ENCODE measurements around the gene EHD3.

The EHD3 gene

DNA sequence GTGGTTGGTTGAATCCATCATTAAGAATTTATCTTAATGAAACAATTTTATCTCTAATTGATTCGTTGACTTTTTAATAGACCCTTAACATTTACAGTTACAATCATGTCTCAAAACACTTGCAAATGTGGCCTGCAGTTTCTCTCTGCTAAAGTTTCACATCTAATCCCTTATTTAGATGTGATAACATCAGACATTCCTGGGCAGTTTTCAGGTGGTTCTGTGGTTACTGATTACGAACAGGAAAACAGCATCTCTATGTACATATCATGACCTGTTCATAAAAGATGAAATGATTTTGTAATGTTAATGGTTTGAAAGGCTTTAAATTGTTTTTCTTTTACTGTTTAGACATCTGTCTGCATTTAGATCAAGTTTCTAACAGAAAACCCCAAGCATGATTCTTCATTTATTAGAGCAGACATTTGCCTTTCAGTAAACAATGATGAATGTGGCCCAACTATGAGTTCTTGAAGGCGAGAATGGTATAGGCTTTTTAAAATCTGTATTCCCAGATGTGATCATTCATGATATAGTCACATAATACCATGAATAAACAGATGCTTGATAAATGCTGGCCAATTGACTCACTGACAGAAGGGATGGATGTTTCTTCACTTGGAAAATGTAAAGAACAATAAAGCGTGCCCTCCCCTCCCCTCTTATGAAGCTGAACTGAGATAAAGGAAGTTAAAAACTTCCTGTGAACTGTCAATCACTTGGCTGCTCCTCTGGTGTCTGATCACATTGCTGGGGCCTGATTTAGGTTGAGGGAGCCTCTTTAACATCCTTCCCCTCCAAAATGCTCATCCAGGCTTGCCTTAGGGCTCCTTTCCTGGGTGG lies 20.1 kb upstream of the EHD3 start:
- no peak for DNase-seq

DNA sequence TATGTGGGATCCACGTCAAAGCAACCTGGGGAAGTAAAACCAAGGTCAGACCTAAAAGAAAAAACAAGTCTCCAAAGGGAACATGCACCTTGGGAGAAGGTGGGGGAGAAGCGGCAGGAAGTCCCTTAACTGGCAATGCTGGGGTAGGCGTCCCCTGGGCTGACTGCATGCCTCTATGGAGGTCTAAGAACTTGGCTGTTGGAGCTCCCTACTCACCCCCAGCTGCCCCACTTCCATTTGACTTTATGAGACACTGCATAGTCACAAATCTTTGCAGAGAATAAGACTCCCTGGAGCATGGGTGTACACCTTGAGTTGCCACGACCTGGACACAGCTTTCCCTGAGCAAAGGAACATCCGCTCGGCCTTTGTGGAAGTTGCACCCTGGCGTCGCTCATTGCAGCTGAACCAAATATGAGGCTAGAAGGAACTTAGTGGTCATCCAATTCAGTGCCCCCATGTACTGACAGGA lies 19.5 kb upstream of the EHD3 start:
- no peak for DNase-seq

DNA sequence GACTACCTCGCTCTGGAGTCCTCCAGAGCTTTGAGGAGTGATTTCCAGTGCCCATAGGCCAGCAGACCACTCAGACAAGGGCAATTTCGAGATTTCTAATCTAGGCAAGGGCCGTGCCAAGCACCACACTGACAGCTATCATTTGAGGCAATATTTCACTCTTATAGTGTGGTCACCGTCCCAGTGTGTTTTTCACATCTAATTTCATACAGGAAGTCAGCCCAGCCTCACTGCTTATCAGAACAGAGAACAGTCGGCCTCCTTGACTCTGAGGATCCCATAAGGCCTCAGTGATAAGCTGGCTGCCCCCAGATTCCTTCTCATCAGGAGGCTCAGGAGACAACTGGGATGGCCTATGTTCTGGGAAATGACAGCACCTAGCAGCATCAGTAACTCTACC lies 17.2 kb upstream of the EHD3 start:
- DNase-seq, result no peak

DNA sequence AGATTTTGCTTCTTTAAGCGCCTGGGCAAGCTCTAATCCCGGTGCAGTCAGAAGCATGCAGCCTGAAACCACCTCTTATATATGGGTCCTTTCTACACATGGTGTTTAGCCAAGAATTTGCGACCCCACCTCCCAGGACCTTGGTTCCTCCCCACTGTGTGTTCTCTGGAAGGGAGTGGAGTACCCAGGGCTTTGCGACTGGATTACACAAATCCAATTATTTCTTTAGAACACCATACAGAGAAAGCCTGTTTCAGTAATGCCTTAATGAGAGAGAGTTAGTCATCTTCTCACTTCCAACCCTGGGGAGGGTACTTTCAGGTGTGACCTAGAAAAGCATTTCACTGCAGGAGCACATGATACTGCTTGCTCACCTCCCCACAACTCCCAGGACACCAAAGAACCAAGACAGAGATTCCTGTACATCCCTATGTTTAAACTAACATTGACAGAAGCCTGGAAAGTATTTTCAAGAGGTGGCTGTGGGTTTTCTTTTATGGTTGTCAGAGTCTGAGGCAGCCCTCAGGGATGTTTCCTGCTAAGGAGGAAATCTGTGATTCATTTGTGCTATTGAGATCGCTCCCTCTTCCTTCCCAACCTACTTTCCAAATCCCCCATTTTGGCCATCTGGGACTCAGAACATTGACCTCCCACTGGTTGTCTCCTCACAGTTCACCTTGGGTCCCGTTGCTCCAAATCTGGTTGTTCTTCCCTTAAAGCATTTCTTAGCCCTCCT lies 16.3 kb upstream of the EHD3 start, which contains the start of gene CAPN14:
Gene CAPN14, minus strand, starts transcription at position 51 of the 736 bp plus-strand sequence. CDS start 12,068 bp downstream, outside the sequence.
- no peak for DNase-seq

DNA sequence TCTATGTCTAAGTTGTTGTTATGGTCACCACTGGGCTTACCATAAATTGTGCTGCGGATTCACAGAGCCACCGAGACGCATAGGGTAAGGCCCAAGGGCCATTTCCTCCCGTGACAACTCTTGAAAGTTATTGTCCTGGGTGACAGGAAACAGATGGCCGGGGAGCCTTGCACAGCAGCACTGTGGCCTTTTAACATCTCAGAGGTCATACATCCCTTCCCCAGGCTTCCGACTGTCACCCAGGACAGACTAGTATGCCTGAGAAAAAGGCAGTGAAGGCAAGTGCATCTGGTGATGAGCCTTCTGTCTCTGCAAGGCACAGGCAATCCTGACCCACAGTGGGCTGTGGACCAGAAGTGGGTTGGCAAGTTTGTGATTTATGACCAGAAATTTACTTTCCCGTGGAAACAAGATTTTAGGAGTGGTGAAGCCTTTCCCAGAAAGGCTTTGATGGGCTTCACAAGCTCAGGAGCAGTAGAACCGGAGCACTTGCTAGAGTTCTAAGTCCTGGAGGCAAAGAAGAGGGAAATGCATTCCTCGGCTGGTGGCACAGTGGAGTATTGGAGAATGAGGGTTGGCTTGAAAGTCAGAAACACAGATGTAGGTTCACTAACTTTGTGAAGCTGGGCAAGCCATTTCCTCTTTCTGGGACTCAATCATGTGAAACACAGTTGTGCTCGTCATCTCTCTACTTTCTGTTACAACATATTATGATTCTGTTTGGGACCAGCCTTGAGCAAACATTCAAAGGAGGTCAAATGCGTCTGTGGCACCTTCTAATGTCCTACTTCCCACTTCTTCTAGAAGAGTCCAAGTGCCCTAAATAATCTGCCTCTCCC lies 14.6 kb upstream of the EHD3 start:
- DNase-seq, result no peak

DNA sequence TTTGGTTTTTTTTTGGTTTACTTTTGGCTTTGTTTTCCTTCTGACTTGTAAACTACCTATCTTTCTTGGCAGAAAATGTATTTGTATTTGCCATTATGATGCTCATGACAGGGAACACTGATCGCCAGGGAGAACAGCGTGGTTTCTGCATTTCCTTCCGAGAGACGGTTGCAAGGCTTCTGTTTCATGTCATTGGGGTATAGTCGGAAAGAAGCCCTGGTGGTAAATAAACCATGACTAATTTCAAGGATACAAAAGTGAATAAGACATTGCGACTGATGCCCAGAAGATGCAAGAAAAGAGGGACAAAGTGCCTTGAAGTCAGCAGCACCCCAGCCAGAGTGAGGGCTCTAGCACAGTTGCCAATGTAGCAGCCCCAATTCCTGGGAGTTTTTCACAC lies 12.4 kb upstream of the EHD3 start:
- no peak for DNase-seq

DNA sequence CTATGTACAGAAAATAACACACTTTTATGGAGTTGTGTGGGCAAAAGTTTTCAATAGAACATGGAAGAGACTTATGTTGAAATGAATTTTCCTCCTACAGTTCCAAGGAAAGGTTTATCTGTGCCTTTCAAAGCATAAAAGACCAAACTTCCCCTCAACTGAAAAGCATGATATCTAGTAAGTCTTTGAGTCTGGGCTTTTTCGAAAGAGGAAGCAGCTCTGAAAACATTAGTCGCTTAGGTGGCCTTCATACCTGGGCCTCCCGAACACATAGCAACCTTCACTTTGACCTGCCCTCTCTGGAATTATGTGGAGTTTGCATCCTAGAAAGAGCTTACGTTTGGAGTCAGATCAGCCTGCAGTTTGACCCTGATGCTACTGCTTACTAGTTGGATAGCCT lies 11.9 kb upstream of the EHD3 start:
- DNase-seq, result no peak

DNA sequence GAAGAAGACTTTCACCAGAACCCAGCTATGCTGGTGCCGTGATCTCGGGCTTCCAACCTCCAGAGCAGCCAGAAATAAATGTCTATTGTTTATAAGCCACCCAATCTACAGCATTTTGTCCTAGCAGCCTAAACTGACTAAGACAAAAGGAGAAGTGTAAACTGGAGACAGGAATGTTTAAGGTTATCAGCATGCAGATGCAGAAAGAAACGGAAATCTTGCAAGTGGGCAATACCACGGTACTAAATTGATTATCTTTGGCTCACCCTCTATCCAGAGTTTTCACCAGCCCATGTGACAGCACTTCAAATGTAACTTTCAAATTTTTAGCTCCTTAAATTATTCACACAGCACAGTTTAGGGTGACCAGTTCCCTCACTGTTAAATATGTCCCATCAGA lies 10.9 kb upstream of the EHD3 start:
- no peak for DNase-seq

DNA sequence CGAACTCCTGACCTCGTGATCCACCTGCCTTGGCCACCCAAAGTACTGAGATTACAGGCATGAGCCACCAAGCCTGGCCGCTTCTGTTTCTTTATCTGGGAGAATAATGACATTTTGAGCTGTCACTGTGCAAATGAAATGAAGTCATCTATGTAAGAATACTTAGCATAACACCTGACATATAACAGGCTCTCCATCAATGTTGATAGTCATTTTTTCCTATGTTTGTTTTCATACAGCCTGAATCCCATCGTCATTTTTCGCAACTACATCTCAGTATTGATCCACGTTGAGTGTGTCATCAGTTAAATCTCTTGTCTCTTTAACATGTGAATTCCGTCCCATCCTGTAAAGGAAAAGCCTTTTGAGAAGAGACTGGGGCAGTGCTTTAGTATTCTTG lies 10.2 kb upstream of the EHD3 start:
- DNase-seq, result no peak

DNA sequence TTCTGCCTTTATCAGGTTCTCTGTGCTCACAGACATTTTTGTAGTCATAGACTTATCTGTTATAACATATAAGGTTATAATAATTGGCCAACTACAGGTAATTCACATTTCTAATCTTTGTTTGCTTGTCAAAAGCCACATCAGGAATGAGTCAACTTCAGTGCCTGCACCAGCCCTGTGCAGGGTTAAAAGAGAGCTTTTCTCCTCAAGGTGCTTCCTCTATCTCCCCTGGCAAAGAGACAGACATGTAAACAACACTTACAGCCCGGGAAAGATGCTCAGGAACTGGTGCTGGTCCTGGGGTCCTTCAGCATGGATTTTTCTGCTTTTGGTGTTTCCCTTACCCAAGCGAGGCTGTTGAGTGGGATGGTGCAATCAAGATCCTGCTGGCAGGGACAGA lies 7.7 kb upstream of the EHD3 start:
- DNase-seq, result no peak

DNA sequence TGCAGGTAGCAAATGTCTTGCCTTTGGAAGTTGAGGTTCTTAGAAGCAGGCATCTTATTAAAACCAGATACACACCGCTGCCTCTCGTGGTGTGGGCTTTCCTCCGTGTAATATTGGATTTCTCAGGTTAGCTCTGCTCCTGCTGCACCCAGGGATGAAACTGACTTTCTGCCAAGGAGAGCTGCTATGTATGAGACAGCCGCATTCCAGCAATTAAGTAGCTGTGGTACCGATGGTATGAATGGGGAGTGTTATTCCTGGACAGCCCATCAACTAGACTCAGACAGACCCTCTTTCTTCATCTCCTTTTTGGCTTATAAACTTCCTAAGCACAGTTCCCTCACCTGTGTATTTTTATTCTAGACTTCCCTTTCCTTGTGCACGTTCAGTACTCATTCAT lies 6.8 kb upstream of the EHD3 start:
- DNase-seq, result no peak

DNA sequence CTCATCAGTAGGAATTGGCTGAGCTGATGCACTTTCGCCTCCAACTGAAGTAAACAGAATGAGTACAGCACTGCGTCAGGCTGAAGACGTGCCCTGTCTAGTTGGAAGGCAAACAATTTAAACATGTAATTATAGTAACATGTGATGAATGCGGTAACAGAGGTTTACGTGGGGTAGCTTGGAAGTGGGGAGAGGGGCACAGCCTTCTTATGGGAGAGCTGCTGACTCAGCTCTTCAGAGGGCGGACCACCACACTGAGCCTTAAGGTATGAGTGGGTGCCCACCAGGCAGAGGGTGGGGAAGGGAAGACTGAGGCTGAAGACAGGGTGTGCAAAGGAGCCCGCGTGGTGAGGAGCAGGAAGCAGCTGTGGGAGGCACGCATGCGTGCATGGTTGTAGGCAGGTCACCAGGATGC lies 6.2 kb upstream of the EHD3 start:
- no peak for DNase-seq

DNA sequence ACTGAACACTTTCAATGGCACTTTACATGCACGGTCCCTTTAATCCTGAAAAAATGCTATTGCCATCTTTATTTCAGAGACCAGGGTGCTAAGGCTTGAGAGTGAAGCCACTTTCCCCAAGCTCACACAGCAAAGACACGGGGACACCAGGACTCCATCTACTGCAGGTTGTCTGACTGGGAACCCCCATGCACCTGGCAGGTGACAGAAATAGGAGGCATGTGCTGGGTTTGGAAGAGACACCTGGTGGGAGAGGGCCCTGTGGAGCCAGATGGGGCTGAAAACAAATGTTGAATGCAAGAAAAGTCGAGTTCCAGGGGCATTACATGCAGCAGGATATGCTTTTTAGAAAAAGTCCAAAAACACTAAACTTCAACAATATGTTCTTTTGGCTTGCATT lies 5.2 kb upstream of the EHD3 start:
- no peak for DNase-seq

DNA sequence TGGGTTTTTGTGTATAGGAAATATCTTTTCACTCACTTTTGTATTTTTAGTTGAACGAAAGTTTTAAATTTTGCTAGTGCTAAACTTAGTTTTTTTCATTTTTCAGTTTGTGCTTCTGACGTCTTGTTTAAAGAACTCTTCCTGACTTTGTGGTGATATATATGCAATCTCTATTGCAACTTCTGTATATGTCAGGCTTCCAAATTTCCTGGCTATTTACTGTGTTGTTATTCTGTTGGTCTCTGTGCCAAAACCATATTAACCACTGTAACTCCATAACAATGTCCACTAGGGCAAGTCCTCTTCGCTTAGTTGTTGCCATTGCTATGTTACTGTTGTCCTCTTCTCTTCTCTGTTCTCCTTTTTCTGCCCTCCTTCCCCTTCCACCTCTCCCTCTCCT lies 3.2 kb upstream of the EHD3 start:
- DNase-seq, result no peak

DNA sequence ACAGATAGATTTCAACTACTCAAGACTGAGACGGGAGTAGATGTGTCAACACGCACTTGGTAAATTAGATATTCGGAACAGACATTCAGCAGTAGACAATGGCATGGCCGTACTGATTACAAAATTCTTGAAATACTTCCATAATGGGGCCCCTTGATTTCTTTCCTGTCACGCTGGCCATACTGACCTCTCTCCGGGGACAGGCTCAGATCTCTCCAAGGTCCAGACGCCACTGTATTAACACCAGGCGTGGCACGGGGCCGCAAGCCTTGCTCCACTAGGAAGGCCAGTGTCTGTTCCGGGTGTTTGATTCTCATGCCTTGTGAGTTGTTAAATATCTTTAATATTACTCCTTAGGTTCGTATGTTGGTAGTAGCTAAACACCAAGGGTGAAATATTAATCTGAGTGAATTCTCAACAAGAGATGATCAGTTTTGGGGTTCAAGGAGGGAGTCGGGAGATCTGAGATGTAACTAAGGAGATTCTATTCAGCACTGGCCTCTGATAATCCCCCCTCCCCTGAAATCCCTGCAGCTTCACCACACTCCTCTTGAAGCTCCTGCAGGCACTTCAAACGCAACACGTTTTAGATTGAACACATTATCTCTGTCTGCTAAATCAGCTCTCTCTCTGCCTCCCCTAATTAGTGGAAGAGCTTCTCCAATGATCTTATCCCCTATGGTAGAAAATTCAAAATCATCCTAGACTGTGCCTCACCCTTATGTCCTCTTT lies 2.2 kb upstream of the EHD3 start:
- no peak for DNase-seq

DNA sequence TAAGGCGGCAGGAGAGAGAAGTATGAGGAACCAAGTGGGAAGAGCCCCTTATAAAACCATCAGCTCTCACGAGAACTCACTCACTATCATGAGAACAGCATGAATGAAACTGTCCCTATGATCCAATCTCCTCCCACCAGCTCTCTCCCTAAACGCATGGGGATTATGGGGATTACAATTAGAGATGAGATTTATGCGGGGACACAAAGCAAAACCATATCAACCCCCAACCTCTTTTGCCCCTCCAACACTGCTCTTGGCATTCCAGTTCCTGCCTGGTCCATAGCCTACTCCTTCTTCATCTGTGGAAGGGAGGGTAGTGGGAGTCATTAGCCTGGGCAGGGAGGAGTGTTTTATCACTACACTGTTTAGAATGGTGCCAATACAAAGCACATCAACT lies 1.4 kb upstream of the EHD3 start:
- DNase-seq, result no peak

DNA sequence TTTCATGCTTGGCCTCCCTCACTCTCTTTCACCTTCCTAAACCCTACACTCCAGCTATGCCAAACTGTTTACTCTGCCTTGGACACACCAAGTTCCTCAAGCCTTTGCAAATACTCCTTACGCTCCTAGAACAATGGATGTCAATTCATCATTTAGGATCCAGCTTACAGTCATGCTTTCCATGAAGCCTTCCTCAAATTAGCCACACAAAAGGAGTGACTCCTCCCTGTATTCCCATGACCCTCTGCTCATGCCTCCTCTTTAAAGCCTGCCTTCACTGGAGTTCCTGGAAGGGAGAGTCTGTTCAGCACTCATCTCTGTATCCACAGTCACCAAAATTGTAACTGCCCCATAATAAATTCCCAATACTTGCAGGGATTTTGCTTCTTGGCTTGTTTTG lies 721 bp upstream of the EHD3 start:
- DNase-seq, result no peak

DNA sequence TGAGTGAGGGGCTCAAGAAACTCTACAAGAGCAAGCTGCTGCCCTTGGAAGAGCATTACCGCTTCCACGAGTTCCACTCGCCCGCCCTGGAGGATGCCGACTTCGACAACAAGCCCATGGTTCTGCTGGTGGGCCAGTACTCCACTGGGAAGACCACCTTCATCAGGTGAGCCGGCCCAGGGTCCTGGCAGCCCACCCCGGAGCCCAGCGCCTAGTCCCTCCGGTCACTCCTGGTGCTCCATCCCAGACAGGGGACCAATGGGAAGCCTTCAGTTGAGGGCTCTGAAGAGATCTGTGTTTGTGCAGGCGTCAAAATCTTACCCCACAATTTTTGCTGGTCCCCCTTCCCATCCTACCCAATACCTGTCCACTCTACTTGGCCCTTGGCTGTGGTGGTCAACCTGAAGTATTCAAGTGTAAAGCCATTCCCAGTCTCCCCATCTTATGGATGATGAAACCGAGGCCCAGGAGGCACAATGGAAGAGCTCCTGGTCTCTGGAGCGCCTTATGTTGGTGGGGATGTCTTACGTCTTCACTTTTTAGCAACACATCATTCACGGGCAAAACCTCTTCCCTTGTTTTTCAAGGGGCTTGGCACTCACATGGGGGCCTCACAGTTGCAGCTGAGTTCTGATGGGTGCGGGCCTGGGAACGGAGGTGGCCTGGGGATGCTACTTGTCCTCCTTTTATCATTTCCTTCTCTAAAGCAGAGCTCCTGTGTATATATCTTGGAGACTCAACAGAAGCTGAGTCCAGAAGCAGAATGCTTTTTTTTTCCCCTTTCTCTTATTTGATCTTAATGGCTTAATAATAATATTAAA lies 941 bp downstream of the EHD3 start:
- DNase-seq, result no peak

DNA sequence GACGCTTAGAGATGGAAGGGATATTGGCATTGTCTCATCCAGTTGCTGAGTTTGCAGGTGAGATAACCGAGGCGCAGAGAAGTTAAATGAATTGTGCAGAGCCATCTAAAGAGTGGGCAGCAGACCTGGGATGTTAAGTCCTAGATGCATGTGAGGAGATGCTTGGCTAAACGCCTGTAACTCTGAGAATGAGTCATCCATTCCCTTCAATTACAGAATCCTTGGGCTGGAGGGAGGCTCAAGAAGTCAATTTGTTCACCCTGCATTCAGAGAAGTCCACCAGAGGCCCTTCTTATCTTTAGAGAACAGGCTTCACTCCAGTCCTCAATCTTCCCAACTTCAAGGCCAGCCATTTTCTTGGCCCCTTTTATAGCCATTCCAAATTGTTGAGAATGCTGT lies 1.6 kb downstream of the EHD3 start:
- DNase-seq, result no peak

DNA sequence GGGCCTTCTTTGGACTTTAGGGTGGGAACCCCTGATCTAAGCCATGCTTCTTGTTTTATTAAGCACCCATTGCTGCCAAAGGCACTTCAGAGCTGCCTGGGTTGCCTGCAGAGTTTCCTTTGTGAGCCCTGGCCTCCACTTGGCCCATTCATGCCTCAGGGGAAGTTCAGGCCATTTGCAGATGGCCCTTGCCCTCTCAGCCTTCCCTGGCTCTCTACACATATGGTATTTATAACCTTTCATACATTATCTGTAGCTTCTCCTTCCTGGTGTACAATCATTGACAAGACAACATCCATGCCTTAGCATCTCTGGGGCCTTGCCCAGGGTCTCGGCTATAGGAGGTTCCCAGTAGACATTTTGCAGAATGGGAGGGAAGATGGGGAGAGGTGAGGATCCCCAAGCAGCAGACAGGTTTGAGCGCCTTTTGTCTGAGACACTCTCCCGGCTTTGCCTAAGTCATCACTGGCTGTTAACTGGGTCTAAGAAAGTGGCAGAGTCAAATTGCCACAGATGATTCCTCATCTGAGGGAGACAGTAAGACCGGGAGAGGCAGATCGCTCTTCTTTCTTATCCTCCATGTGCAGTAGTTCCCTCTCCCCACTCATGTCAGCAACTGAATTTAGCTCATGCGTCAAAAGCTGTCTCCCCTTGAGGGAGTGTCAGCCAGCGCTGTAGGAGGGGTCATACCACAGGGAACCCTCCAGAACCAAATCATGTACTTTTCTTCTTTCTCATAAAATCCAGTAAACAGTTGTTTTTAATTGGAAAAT lies 2.7 kb downstream of the EHD3 start:
- DNase-seq, result no peak
